Gastroesophageal sphincter (tissue), 3 donors: Measurements from ENCODE around the gene C20orf96.

Source experiments
- EP300 ChIP-seq: sonication (generic); formaldehyde crosslinking; IDR thresholded peaks from one replicate; pipeline ENCODE4 v1.6.1; 2017; ENCODE audit warnings: antibody characterized with exemption, mild to moderate bottlenecking
- POLR2A ChIP-seq, 2 donors: fragments of 450-650 bp; IDR thresholded peaks; one replicate each; pipeline ENCODE4 v1.6.1; 2017; ENCODE audit warnings: antibody characterized with exemption in 2 of 2, mild to moderate bottlenecking in 2 of 2, moderate library complexity in 1 of 2
- POLR2AphosphoS5 ChIP-seq: sonication (generic); formaldehyde crosslinking; IDR thresholded peaks from one replicate; pipeline ENCODE4 v1.6.1; 2017; ENCODE audit warnings: antibody characterized with exemption
- TF ChIP-seq, protein P1 (sequence below), 4 experiments: fragments of 200-600 bp in 2 of 4; fragments of 450-650 bp in 2 of 4; sonication (generic) in 1 of 4; IDR thresholded peaks; one replicate each; pipeline ENCODE4 v1.5.1; 2017 to 2019; ENCODE audit warnings: antibody characterized with exemption in 4 of 4, mild to moderate bottlenecking in 2 of 4, moderate library complexity in 2 of 4

- TF ChIP-seq, protein P1, sequence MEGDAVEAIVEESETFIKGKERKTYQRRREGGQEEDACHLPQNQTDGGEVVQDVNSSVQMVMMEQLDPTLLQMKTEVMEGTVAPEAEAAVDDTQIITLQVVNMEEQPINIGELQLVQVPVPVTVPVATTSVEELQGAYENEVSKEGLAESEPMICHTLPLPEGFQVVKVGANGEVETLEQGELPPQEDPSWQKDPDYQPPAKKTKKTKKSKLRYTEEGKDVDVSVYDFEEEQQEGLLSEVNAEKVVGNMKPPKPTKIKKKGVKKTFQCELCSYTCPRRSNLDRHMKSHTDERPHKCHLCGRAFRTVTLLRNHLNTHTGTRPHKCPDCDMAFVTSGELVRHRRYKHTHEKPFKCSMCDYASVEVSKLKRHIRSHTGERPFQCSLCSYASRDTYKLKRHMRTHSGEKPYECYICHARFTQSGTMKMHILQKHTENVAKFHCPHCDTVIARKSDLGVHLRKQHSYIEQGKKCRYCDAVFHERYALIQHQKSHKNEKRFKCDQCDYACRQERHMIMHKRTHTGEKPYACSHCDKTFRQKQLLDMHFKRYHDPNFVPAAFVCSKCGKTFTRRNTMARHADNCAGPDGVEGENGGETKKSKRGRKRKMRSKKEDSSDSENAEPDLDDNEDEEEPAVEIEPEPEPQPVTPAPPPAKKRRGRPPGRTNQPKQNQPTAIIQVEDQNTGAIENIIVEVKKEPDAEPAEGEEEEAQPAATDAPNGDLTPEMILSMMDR (IDR thresholded peaks at IDR 0.05), result no peak
- TF ChIP-seq POLR2A (IDR thresholded peaks at IDR 0.05) (no peak), POLR2AphosphoS5 (no peak), EP300 (no peak)
Observed at GRCh38 chr20:258269-258858, 32.2 kb downstream of the C20orf96 start.
